AG09319 (cell line): Measurements from ENCODE around the gene FLYWCH2.
"Not testable (repeated sequence)": the region's sequence is repeated elsewhere in the genome, so short reads cannot be mapped to it uniquely, and the experiment has no call there.

ENCODE experiments used
- DNase-seq: peaks from one replicate; pipeline ENCODE4 v3.0.0-alpha.2; 2010; ENCODE audit warnings: low read depth; ENCODE audit errors: extremely low read depth
- CTCF ChIP-seq: IDR thresholded peaks from 2 replicates; pipeline ENCODE4 v1.5.1; 2011; ENCODE audit warnings: low read depth, mild to moderate bottlenecking, inconsistent platforms, low read length, moderate library complexity

The FLYWCH2 gene

GRCh38 chr16:2929693-2930092, 46.7 kb downstream of the FLYWCH2 start:
- no peak for TF ChIP-seq CTCF
- no peak for DNase-seq

- TF ChIP-seq CTCF, result no peak
- DNase-seq, result no peak
Measured at GRCh38 chr16:2930236-2930635, 47.2 kb downstream of the FLYWCH2 start.

- DNase-seq, result not testable (repeated sequence)
Measured at GRCh38 chr16:2931231-2931914, 48.4 kb downstream of the FLYWCH2 start.

GRCh38 chr16:2933136-2933535, 50.1 kb downstream of the FLYWCH2 start:
- DNase-seq, result no peak
- no peak for TF ChIP-seq CTCF

- no peak for TF ChIP-seq CTCF
- no peak for DNase-seq
Measured at GRCh38 chr16:2933701-2934100, 50.7 kb downstream of the FLYWCH2 start.

- DNase-seq, result no peak
- TF ChIP-seq CTCF, result no peak
Measured at GRCh38 chr16:2934450-2934849, 51.4 kb downstream of the FLYWCH2 start.

- DNase-seq, result no peak
- no peak for TF ChIP-seq CTCF
Measured at GRCh38 chr16:2936436-2937011, 53.5 kb downstream of the FLYWCH2 start.

GRCh38 chr16:2937170-2937569, 54.2 kb downstream of the FLYWCH2 start:
- no peak for TF ChIP-seq CTCF
- no peak for DNase-seq
